GM23248 (cell line): Measurements from ENCODE around the gene MNT.

Source experiments
- EZH2 ChIP-seq: fragments of 200-600 bp; sonication (generic); IDR thresholded peaks from 2 replicates; pipeline ENCODE4 v1.6.1; 2018; ENCODE audit warnings: antibody characterized with exemption, mild to moderate bottlenecking; ENCODE audit not compliant: insufficient read depth, poor library complexity, severe bottlenecking
- EZH2phosphoT487 ChIP-seq: fragments of 200-600 bp; sonication (generic); IDR thresholded peaks from 2 replicates; pipeline ENCODE4 v1.6.1; 2018; ENCODE audit warnings: antibody characterized with exemption, moderate library complexity, mild to moderate bottlenecking, low read depth; ENCODE audit not compliant: insufficient read depth

DNA sequence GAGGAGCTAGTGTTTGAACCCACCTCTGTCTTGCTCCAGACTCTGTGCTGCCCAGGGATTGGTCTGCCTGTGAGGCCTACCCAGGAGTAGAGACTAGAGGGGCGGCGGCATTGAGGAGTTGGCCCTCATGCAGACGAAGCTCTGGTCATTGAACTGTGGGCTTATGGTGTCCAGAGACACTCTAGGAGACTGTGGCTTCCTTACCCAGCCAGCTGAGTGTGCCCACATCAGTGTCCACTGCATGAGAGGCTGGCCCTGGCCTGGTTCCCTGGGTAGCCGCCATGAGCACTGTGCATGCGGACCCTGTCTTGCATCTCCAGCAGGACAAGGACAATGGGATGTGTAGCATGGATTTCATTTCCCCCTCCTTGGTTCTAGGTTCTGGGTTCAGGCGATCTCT is 49.6 kb downstream of the MNT start:
- TF ChIP-seq EZH2 (no peak), EZH2phosphoT487 (no peak)
